H1 (cell line): ENCODE results near the gene TMEM209. TPM values are rescaled to one million over a fixed set of nuclear protein-coding genes. Genes with fewer than 3 reads are reported as not detected.

Experiments
- BCL11A ChIP-seq, 2 experiments: IDR thresholded peaks; one replicate each; pipeline ENCODE4 v1.6.1; 2011; ENCODE audit warnings: low read depth in 2 of 2, low read length in 2 of 2, mild to moderate bottlenecking in 2 of 2
- CTBP2 ChIP-seq: IDR thresholded peaks from 2 replicates; pipeline ENCODE4 v1.7.0; 2011; ENCODE audit warnings: borderline replicate concordance, mild to moderate bottlenecking, moderate library complexity, mixed read lengths, low read length; ENCODE audit not compliant: insufficient read depth, insufficient read length
- RAD21 ChIP-seq, 2 experiments: IDR thresholded peaks in 1 of 2; conservative IDR thresholded peaks in 1 of 2; 2 replicates each; pipeline ENCODE4 v1.6.1; 2011; ENCODE audit warnings: low read depth in 2 of 2, low read length in 2 of 2, improper control_type of control experiment in 1 of 2, inconsistent platforms in 1 of 2, mild to moderate bottlenecking in 1 of 2, moderate library complexity in 1 of 2
- polyA plus RNA-seq, 7 experiments: library from polyadenylated mRNA; depleted of rRNA in 3 of 7; stranded (reverse) in 5 of 7; unstranded in 2 of 7; fragments of >200 nt in 5 of 7; fragments of 200-250 nt in 2 of 7; gene quantifications; 1 replicate in 5 of 7; 2 replicates in 1 of 7; 4 replicates in 1 of 7; pipeline versions ENCODE4 v1.2.1 to v1.2.3, GENCODE V29; 2011 to 2013; ENCODE audit warnings: missing spikeins in 2 of 7, mixed read lengths in 2 of 7
- total RNA-seq: library from RNA; stranded (reverse); fragmentation: NEBNext Ultra II Directional; extraction: Animal tissue kit (Norgen Biotek cat#: 25700); gene quantifications from 2 replicates; pipeline ENCODE4 v1.2.1, GENCODE V29; 2021
- TF ChIP-seq, protein P1 (sequence below): fragments of 300-600 bp; sonication (generic); IDR thresholded peaks from 2 replicates; pipeline ENCODE4 v1.7.1; 2012; ENCODE audit warnings: low read length, moderate library complexity, mild to moderate bottlenecking, inconsistent platforms; ENCODE audit not compliant: insufficient replicate concordance
- TF ChIP-seq, protein P2 (sequence below): IDR thresholded peaks from 2 replicates; pipeline ENCODE4 v1.6.1; 2012; ENCODE audit warnings: low read length, inconsistent platforms

TMEM209 gene
- total and polyA plus RNA-seq, 2 of the 8 experiments (the other 6 are each of a cell fraction or from before 2014, with no cell fraction given), result 28.5 to 30.5 TPM

DNA sequence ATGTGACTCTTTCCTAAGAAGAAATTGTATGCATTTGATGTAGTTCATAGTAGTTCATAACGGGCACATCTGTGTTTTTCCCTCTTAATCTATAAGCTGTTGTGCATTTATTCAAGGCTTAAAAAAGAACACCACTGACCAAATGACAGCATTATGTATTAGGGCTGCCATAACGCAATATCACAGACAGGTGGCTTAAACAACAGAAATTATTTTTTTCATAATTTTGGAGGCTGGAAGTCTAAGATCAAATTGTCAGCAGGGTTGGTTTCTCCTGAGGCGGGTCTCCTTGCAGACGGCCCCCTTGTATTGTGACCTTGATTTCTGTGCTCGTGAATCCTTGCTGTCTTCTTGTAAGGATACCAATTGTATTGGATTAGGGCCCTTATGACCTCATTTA, 1.8 kb upstream of the TMEM209 start (continued):
- TF ChIP-seq, protein P1, sequence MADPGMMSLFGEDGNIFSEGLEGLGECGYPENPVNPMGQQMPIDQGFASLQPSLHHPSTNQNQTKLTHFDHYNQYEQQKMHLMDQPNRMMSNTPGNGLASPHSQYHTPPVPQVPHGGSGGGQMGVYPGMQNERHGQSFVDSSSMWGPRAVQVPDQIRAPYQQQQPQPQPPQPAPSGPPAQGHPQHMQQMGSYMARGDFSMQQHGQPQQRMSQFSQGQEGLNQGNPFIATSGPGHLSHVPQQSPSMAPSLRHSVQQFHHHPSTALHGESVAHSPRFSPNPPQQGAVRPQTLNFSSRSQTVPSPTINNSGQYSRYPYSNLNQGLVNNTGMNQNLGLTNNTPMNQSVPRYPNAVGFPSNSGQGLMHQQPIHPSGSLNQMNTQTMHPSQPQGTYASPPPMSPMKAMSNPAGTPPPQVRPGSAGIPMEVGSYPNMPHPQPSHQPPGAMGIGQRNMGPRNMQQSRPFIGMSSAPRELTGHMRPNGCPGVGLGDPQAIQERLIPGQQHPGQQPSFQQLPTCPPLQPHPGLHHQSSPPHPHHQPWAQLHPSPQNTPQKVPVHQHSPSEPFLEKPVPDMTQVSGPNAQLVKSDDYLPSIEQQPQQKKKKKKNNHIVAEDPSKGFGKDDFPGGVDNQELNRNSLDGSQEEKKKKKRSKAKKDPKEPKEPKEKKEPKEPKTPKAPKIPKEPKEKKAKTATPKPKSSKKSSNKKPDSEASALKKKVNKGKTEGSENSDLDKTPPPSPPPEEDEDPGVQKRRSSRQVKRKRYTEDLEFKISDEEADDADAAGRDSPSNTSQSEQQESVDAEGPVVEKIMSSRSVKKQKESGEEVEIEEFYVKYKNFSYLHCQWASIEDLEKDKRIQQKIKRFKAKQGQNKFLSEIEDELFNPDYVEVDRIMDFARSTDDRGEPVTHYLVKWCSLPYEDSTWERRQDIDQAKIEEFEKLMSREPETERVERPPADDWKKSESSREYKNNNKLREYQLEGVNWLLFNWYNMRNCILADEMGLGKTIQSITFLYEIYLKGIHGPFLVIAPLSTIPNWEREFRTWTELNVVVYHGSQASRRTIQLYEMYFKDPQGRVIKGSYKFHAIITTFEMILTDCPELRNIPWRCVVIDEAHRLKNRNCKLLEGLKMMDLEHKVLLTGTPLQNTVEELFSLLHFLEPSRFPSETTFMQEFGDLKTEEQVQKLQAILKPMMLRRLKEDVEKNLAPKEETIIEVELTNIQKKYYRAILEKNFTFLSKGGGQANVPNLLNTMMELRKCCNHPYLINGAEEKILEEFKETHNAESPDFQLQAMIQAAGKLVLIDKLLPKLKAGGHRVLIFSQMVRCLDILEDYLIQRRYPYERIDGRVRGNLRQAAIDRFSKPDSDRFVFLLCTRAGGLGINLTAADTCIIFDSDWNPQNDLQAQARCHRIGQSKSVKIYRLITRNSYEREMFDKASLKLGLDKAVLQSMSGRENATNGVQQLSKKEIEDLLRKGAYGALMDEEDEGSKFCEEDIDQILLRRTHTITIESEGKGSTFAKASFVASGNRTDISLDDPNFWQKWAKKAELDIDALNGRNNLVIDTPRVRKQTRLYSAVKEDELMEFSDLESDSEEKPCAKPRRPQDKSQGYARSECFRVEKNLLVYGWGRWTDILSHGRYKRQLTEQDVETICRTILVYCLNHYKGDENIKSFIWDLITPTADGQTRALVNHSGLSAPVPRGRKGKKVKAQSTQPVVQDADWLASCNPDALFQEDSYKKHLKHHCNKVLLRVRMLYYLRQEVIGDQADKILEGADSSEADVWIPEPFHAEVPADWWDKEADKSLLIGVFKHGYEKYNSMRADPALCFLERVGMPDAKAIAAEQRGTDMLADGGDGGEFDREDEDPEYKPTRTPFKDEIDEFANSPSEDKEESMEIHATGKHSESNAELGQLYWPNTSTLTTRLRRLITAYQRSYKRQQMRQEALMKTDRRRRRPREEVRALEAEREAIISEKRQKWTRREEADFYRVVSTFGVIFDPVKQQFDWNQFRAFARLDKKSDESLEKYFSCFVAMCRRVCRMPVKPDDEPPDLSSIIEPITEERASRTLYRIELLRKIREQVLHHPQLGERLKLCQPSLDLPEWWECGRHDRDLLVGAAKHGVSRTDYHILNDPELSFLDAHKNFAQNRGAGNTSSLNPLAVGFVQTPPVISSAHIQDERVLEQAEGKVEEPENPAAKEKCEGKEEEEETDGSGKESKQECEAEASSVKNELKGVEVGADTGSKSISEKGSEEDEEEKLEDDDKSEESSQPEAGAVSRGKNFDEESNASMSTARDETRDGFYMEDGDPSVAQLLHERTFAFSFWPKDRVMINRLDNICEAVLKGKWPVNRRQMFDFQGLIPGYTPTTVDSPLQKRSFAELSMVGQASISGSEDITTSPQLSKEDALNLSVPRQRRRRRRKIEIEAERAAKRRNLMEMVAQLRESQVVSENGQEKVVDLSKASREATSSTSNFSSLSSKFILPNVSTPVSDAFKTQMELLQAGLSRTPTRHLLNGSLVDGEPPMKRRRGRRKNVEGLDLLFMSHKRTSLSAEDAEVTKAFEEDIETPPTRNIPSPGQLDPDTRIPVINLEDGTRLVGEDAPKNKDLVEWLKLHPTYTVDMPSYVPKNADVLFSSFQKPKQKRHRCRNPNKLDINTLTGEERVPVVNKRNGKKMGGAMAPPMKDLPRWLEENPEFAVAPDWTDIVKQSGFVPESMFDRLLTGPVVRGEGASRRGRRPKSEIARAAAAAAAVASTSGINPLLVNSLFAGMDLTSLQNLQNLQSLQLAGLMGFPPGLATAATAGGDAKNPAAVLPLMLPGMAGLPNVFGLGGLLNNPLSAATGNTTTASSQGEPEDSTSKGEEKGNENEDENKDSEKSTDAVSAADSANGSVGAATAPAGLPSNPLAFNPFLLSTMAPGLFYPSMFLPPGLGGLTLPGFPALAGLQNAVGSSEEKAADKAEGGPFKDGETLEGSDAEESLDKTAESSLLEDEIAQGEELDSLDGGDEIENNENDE, result no peak
- TF ChIP-seq RAD21 (IDR thresholded peaks at IDR 0.05 in 1 of 2, conservative IDR thresholded peaks at IDR 0.05 in 1 of 2; ENCODE audit: low read depth in 2 of 2, low read length in 2 of 2), result no peak
- TF ChIP-seq BCL11A (IDR thresholded peaks at IDR 0.05; ENCODE audit: low read depth in 2 of 2, low read length in 2 of 2), result no peak
- TF ChIP-seq, protein P2, sequence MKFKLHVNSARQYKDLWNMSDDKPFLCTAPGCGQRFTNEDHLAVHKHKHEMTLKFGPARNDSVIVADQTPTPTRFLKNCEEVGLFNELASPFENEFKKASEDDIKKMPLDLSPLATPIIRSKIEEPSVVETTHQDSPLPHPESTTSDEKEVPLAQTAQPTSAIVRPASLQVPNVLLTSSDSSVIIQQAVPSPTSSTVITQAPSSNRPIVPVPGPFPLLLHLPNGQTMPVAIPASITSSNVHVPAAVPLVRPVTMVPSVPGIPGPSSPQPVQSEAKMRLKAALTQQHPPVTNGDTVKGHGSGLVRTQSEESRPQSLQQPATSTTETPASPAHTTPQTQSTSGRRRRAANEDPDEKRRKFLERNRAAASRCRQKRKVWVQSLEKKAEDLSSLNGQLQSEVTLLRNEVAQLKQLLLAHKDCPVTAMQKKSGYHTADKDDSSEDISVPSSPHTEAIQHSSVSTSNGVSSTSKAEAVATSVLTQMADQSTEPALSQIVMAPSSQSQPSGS, result no peak
- no peak for TF ChIP-seq CTBP2
